22Rv1 (cell line): Measurements from ENCODE around the gene PLSCR2.
"Not testable (repeated sequence)": the region's sequence is repeated elsewhere in the genome, so short reads cannot be mapped to it uniquely, and the experiment has no call there.

Source experiments
- H3K27ac ChIP-seq: fragments of 450-650 bp; 2 replicates; pipeline ENCODE4 v1.5.1; 2017
- ZFX ChIP-seq: fragments of 450-650 bp; IDR thresholded peaks from 2 replicates; pipeline ENCODE4 v1.6.1; 2017; ENCODE audit warnings: antibody characterized with exemption, borderline replicate concordance
- TF ChIP-seq, protein P1 (sequence below): fragments of 450-650 bp; IDR thresholded peaks from 2 replicates; pipeline ENCODE4 v1.5.1; 2017; ENCODE audit warnings: mild to moderate bottlenecking

Gene PLSCR2

GRCh38 chr3:146465693-146466465 lies 3.5 kb downstream of the PLSCR2 start:
- no peak overlapping the region for H3K27ac ChIP-seq

GRCh38 chr3:146464783-146465182 lies 4.6 kb downstream of the PLSCR2 start:
- TF ChIP-seq, protein P1, sequence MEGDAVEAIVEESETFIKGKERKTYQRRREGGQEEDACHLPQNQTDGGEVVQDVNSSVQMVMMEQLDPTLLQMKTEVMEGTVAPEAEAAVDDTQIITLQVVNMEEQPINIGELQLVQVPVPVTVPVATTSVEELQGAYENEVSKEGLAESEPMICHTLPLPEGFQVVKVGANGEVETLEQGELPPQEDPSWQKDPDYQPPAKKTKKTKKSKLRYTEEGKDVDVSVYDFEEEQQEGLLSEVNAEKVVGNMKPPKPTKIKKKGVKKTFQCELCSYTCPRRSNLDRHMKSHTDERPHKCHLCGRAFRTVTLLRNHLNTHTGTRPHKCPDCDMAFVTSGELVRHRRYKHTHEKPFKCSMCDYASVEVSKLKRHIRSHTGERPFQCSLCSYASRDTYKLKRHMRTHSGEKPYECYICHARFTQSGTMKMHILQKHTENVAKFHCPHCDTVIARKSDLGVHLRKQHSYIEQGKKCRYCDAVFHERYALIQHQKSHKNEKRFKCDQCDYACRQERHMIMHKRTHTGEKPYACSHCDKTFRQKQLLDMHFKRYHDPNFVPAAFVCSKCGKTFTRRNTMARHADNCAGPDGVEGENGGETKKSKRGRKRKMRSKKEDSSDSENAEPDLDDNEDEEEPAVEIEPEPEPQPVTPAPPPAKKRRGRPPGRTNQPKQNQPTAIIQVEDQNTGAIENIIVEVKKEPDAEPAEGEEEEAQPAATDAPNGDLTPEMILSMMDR = no peak
- no peak for TF ChIP-seq ZFX
- no peak overlapping the region for H3K27ac ChIP-seq

More at GRCh38 chr3:146465693-146466465, 3.5 kb downstream of the PLSCR2 start:
- no peak for TF ChIP-seq ZFX
- TF ChIP-seq, protein P1 = no peak

GRCh38 chr3:146464005-146464595 lies 5.3 kb downstream of the PLSCR2 start:
- TF ChIP-seq, protein P1 = no peak
- TF ChIP-seq ZFX = no peak
- no peak overlapping the region for H3K27ac ChIP-seq

DNA sequence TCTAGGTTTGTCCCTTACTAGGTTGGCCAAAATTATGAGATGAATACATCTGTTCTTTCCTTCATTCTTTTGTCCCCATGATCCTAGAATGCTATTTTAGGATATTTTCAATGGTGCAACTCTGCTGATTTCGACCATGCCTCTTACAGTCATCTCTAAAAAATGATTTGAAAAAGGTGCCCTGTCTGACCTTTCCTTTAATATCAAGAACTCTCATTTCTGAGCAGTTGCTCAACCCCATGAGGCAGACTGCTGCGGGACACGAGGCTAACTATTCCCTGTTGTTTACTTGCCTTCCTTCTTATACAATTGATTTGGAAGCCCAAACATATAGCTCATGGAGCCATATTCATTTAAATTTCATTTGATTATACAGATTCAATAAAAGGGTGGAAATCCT lies 14.6 kb downstream of the PLSCR2 start:
- no peak overlapping the region for H3K27ac ChIP-seq
- TF ChIP-seq, protein P1 = no peak

DNA sequence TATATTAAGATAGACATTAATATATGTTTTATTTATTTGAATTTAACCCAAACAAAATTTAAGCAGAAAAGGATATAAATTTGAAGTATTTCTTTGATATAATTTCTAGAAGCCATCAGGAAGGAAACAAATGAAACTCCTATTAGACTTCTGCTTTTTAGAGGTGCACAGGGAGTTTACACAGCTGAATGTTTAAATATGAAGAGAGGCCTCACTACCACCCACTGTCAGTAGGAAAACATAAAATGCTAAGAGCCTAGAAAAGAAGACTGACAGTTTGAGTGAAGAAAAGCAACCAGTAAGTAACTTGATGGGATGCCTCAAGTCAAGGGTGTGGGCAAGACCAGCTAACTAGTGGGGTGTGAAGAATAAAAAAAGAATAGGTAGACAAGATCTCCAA lies 19.7 kb downstream of the PLSCR2 start:
- no peak overlapping the region for H3K27ac ChIP-seq
- TF ChIP-seq ZFX = no peak
- TF ChIP-seq, protein P1 = no peak

DNA sequence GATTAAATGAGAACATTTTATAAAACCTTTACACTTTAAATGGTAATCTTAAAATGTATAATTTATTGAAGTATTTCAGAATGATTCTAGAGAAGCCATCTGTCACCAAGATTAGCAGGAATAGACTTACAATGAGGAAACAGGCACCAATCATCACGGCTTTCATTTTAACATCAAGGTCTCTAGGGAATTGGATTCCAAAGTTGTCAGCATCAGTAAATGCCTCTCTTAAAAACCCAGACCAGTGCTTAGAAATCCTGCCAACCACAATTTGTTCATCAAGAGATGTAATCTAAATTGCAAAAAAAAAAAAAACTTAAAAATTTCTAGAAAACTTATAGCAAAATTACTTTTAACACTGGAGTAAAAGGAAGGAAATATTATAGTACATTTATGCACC lies 20.3 kb downstream of the PLSCR2 start:
- H3K27ac ChIP-seq = no peak overlapping the region
- TF ChIP-seq, protein P1 = no peak
- TF ChIP-seq ZFX = no peak

DNA sequence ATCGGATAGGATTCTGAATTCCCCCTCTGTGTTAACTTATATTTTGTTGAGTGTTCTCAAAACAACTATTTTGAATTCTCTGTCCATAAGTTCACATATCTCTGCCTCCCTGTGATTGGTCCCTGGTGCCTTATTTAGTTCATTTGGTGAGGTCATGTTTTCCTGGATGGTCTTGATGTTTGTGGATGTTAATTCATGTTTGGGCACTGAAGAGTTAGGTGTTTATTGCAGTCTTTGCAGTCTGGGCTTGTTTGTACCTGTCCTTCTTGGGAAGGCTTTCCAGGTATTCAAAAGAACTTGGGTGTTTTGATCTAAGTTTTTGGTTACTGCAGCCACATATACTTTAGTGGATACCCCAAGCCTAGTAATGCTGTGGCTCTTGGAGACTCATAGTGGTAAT lies 23.3 kb downstream of the PLSCR2 start:
- no peak overlapping the region for H3K27ac ChIP-seq
- no peak for TF ChIP-seq ZFX
- TF ChIP-seq, protein P1 = no peak

DNA sequence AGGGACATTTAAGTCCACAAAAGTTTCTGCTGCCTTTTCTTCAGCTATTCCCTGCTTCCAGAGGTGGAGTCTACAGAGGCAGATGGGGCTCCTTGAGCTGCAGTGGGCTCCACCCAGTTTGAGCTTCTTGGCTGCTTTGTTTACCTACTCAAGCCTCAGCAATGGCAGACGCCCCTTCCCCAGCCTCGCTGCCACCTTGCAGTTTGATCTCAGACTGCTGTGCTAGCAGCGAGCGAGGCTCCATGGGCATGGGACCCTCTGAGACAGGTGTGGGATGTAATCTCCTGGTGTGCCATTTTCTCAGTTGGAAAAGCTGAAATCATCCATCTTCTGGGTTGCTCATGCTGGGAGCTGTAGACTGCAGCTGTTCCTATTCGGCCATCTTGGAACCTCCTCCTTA lies 29.1 kb downstream of the PLSCR2 start:
- H3K27ac ChIP-seq = not testable (repeated sequence)
